VCaP (cell line): ENCODE results near the gene CCNB1.
"Not testable (repeated sequence)": the region's sequence is repeated elsewhere in the genome, so short reads cannot be mapped to it uniquely, and the experiment has no call there.

ENCODE experiments used
- H3K27ac ChIP-seq: fragments of 450-650 bp; 2 replicates; pipeline ENCODE4 v1.5.1; 2017
- TF ChIP-seq, protein P1 (sequence below): fragments of 450-650 bp; conservative IDR thresholded peaks from 2 replicates; pipeline ENCODE4 v1.5.1; 2017; ENCODE audit warnings: mild to moderate bottlenecking, moderate library complexity

Gene CCNB1

DNA sequence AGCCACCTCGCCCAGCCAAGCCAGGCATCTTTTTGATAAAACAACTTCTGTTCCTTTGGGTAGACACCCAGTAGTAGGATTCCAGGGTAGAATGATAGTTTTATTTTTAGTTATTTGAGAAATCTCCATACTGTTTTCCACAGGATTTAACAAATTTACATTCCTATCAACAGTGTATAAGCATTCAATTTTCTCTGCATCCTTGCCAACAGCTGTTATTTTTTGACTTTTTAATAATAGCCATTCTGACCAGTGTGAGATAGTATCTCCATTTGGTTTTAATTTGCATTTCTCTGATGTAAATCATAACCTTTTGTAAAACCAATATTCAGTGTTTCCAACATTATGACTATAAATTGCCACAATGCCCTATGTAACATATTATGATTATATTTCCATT, 28.2 kb upstream of the CCNB1 start:
- TF ChIP-seq, protein P1, sequence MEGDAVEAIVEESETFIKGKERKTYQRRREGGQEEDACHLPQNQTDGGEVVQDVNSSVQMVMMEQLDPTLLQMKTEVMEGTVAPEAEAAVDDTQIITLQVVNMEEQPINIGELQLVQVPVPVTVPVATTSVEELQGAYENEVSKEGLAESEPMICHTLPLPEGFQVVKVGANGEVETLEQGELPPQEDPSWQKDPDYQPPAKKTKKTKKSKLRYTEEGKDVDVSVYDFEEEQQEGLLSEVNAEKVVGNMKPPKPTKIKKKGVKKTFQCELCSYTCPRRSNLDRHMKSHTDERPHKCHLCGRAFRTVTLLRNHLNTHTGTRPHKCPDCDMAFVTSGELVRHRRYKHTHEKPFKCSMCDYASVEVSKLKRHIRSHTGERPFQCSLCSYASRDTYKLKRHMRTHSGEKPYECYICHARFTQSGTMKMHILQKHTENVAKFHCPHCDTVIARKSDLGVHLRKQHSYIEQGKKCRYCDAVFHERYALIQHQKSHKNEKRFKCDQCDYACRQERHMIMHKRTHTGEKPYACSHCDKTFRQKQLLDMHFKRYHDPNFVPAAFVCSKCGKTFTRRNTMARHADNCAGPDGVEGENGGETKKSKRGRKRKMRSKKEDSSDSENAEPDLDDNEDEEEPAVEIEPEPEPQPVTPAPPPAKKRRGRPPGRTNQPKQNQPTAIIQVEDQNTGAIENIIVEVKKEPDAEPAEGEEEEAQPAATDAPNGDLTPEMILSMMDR = no peak
- no peak overlapping the region for H3K27ac ChIP-seq

DNA sequence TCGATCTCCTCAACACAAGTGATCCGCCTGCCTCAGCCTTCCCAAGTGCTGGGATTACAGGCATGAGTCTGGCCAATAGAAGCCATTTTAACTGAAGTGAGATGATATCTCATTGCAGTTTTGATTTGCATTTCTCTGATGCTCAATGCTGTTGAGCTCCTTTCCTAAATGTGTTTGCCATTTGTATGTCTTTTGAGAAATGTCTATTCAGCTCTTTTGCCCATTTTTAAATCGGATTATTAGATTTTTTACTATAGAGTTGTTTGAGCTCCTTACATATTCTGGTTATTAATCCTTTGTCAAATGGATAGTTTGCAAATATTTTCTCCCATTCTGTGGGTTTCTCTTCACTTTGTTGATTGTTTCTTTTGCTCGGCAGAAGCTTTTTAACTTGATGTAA, 26.7 kb upstream of the CCNB1 start:
- not testable (repeated sequence) for H3K27ac ChIP-seq

DNA sequence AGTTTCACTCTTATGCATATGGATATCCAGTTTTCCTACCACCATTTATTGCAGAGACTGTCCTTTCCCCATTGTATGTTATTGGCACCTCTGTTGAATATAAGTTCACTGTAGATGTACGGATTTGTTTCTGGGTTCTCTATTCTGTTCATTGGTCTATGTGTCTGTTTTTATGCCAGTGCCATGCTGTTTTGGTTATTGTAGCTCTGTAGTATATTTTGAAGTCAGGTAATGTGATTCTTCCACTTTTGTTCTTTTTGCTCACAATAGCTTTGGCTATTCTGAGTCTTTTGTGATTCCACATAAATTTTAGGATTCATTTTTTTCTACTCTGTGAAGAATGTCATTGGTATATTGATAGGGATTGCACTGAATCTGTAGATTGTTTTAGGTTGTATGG, 26.1 kb upstream of the CCNB1 start:
- H3K27ac ChIP-seq = no peak overlapping the region
- TF ChIP-seq, protein P1 = no peak

DNA sequence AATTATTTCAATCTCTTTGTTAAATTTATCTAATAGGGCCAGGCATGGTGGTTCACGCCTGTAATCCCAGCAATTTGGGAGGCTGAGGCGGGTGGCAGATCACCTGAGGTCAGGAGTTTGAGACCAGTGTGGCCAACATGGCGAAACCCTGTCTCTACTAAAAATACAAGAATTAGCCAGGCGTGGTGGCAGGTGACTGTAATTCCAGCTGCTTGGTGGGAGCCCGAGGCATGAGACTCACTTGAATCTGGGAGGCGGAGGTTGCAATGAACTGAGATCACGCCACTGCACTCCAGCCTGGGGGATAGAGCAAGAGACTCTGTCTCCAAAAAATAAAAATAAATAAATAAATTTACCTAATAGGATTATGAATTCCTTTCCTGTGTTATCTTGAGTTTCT, 18.4 kb upstream of the CCNB1 start:
- not testable (repeated sequence) for H3K27ac ChIP-seq

DNA sequence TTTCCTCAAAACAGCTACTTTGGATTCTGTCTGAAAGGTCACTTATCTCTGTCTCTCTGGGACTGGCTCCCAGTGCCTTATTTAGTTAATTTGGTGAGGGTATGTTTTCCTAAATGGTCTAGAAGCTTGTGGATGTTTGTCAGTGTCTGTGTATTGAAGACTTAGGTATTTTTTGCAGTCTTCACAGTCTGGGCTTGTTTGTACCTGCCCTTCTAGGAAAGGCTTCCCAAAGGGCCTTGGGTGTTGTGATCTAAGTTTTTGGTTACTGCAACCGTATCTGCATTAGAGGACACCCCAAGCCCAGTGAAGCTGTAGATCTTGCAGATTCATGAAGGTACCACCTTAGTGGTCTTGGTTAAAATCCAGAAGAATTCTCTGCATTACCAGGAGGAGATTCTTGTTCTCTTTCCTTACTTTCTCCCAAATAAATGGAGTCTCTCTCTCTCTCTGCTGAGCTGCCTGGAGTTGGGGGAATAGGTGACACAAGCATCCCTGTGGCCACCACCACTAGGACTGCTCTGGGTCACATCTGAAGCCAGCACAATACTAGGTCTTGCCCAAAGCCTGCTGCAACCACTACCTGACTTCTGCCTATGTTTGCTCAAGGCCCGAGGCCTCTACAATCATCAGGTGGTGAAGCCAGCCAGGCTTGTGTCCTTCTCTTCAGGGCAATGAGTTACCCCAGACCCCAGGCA, 17.8 kb upstream of the CCNB1 start:
- no peak overlapping the region for H3K27ac ChIP-seq
- TF ChIP-seq, protein P1 = no peak

DNA sequence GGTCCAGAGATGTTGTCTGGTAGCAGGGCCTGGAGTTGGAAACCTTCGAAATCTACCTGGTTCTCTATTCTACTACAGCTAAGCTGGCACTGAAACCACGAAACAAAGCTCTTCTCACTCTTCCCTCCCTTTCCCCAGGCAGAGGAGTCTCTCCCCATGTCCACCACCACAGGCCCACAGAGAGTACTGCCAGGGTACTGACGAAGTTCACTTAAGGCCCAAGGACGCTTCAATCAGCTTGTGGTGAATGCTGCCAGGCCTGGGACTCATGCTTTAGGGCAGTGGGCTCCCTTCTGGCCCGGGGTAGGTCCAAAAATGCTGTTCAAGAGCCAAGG, 17.3 kb upstream of the CCNB1 start:
- TF ChIP-seq, protein P1 = no peak
- H3K27ac ChIP-seq = no peak overlapping the region

DNA sequence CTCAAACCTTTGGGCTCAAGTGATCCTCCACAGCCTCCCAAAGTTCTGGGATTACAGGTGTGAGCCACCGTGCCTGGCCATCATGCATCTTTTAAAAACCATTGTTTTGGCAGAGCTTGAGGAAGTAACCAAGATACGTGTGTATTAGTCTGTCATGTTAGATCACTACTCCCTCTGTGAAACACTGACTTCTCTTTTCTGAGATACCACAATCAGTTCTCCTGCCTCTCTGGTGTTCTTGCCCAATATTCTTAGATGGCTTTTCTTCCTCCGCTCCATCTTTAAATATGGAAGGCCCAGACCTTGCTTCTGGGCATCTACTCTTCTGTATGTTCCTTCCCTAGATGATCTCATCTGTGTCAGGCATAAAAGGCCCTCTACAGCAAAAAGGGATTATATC, 14.2 kb upstream of the CCNB1 start:
- TF ChIP-seq, protein P1 = no peak
- no peak overlapping the region for H3K27ac ChIP-seq

DNA sequence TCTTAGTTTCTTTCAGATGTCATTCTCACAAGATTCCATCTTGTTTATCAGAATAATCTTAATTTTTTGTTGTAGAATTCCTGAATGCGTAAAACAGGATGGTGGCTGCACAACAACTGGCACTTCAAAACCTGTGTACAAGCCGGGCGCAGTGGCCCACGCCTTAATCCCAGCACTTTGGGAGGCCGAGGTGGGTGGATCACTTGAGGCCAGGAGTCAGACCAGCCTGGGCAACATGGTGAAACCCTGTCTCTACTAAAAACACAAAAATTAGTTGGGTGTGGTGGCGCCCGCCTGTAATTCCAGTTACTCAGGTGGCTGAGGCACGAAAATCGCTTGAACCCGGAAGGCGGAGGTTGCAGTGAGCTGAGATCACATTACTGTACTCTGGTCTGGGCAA, 10.5 kb upstream of the CCNB1 start:
- TF ChIP-seq, protein P1 = no peak
- no peak overlapping the region for H3K27ac ChIP-seq

DNA sequence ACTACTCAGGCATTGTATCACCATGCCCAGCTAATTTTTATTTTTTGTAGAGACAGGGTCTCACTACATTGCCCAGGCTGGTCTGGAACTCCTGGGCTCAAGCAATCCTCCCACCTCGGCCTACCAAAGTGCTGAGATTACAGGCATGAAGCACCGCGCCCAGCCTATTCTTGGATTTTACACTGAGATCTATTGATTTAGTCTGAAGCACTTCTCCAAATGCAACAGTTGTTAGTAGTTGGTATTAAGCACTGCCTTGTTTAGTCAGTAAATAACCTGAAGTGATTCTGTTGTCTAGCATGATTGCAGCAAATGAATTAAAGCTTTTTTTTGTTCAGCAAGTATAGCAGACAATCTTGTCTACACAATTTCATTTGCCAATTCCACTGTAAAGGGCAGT, 8.9 kb upstream of the CCNB1 start:
- H3K27ac ChIP-seq = no peak overlapping the region
- TF ChIP-seq, protein P1 = no peak
